AG09309 (cell line): Measurements from ENCODE around the gene CDKAL1.

Experiments
- DNase-seq: peaks from one replicate; pipeline ENCODE4 v3.0.0-alpha.2; 2010; ENCODE audit warnings: low read depth
- H3K4me3 ChIP-seq: 2 replicates; pipeline ENCODE4 v1.5.1; 2011; ENCODE audit warnings: mild to moderate bottlenecking, low read depth, low read length, moderate library complexity; ENCODE audit not compliant: control insufficient read depth
- TF ChIP-seq, protein P1 (sequence below): IDR thresholded peaks from 2 replicates; pipeline ENCODE4 v1.5.1; 2011; ENCODE audit warnings: mild to moderate bottlenecking, low read depth, low read length, inconsistent platforms; ENCODE audit not compliant: insufficient read depth, control insufficient read depth; ENCODE audit errors: missing control alignments

Gene CDKAL1

DNA sequence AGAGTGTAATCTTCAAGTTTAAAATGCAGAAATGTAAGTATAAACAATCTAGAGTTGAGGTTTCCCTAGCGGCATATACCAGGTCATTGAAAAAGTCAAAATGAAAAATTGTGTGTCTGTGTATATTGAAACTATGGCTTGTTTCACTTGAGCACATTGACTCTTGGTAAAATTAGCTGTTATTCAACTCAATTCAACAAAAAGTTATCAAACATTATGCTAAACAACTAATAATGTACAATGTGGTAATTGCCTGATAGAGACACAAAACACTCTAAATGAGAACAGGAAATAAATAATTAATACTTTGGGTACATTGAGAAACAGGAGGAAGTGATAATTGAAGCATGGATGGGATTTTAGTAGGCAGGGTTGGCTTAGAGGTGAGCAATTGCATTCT, 444.8 kb downstream of the CDKAL1 start:
- DNase-seq = no peak
- H3K4me3 ChIP-seq = no peak overlapping the region
- TF ChIP-seq, protein P1, sequence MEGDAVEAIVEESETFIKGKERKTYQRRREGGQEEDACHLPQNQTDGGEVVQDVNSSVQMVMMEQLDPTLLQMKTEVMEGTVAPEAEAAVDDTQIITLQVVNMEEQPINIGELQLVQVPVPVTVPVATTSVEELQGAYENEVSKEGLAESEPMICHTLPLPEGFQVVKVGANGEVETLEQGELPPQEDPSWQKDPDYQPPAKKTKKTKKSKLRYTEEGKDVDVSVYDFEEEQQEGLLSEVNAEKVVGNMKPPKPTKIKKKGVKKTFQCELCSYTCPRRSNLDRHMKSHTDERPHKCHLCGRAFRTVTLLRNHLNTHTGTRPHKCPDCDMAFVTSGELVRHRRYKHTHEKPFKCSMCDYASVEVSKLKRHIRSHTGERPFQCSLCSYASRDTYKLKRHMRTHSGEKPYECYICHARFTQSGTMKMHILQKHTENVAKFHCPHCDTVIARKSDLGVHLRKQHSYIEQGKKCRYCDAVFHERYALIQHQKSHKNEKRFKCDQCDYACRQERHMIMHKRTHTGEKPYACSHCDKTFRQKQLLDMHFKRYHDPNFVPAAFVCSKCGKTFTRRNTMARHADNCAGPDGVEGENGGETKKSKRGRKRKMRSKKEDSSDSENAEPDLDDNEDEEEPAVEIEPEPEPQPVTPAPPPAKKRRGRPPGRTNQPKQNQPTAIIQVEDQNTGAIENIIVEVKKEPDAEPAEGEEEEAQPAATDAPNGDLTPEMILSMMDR = no peak

DNA sequence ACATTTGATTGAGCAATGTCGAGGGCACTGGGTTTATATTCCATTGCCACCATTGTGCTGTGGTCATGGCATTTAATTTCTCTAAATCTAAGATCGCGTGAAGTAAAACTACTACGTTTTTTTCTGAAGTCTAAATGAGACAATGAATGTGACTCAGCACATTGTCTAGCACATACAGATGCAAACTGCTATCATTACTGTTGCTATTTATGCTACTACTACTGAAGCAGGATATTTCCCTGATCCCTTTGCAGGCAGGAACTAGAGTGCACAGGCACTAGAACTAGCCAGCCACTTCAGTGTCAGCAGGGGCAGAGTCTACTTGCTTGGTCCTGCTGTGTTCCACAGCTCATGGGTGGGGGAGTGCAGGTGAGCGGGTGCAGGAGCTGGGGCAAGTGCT, 449.7 kb downstream of the CDKAL1 start:
- no peak overlapping the region for H3K4me3 ChIP-seq
- TF ChIP-seq, protein P1 = no peak

DNA sequence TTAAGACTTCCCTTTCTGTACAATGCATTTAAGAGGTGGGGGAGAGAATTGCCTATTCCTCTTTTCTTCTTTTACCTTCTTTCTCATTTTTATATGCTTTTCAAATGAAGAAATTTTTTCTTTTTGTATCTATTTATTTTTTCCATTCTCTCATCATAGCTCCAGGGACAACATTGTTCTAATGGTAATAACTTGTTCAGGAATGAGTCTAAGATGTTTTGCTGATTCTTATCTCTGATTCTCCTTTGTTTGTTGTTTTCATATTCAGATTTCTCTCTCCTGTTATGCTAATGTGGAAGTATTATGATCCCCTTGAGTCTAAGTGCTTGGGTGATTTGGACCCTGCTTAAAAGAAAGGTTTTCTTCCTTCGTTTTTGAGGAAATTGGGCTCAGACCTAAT, 451.6 kb downstream of the CDKAL1 start:
- DNase-seq = no peak
- H3K4me3 ChIP-seq = no peak overlapping the region
- TF ChIP-seq, protein P1 = no peak

More for the DNA sequence above, 449.7 kb downstream of the CDKAL1 start:
- no peak for DNase-seq

DNA sequence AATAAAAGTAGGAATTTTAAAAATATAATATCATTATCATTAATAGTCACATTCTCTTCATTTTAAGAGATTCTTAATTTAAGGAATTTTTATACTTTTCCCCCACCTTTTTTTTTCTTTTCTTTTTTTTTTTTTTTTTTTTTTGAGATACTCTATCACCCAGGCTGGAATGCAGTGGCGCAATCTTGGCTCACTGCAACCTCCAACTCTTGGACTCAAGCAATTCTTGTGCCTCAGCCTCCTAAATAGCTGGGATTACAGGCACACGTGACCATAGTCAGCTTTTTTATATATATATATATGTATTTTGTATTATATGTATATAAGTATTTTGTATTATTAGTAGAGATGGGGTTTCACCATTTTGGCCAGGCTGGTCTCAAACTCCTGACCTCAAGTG, 457.7 kb downstream of the CDKAL1 start:
- TF ChIP-seq, protein P1 = no peak
- no peak overlapping the region for H3K4me3 ChIP-seq
- no peak for DNase-seq

DNA sequence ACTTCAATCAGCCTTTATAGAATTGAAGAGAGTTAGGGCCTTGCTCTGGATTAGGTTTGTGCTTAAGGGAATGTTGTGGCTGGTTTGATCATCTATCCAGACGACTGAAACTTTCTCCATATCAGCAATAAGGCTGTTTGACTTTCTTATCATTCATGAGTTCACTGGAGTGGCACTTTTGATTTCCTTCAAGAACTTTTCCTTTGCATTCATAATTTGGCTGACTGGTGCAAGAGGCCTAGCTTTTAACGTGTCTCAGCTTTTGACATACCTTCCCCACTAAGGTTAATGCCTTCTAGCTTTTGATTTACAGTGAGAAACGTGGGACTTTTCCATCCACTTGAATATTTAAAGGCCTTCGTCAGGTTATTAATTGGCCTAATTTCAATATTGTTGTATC, 461.8 kb downstream of the CDKAL1 start:
- H3K4me3 ChIP-seq = no peak overlapping the region
- DNase-seq = no peak
- TF ChIP-seq, protein P1 = no peak

DNA sequence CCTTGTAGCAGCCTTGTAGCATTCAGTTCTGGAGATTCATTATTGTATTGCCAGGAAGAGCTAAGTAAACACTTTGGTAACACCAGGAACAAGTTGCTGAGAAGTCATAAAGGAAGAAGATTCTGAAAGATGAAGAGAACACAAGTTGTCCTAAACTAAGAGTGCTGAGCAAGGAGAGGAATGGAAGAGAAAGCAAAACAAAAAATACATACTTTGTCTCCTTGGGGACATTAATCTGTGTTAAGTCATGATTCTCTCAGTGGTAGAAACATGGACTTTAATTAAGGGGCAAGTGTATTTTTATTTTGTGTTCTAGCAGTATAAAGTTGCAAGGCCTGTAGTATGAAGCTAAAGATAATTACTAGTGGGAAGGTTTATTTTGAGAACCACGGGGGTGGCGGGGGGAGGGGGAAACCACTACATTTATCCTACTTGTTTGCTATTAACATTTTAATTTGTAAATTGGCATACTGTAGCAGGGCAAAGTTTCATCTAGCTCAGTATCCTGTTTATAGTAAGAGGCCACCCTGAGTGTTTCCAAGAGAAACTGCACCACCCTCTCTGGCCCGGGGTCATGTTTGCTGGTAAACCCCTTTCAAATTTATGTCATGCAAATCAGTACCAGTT, 463.0 kb downstream of the CDKAL1 start:
- DNase-seq = no peak
- TF ChIP-seq, protein P1 = no peak
- H3K4me3 ChIP-seq = no peak overlapping the region

DNA sequence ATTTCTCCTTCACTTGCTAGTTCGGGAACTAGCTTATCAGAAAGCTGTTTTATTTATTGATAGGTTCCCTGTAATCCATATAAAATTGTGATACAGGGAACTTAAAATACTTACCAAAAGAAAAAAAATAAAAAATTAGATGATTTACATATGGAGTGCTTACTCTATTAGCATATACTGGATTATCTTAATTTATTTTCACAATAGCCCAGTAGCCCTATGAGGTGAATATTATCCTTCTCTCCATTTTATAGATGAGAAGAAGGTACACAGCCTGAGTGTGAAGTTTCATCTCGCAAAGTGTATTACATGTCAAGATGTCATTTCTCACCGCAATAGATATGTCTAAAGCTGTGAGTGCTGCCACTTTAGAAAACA, 463.5 kb downstream of the CDKAL1 start:
- TF ChIP-seq, protein P1 = no peak
- DNase-seq = no peak
- no peak overlapping the region for H3K4me3 ChIP-seq
